HG02571 (cell line): ENCODE results near the gene ZNF519.
A peak's percentile ranks its signal among the peaks of the same experiment; 100 is the strongest.
"Not testable (repeated sequence)": the region's sequence is repeated elsewhere in the genome, so short reads cannot be mapped to it uniquely, and the experiment has no call there.

ENCODE experiments used
- ATAC-seq: cut with Tn5 transposase; IDR thresholded peaks from one replicate; pipeline ENCODE4 v1.9.1; 2021; ENCODE audit warnings: mild to moderate bottlenecking, moderate library complexity; ENCODE audit not compliant: unreplicated experiment

The ZNF519 gene

DNA sequence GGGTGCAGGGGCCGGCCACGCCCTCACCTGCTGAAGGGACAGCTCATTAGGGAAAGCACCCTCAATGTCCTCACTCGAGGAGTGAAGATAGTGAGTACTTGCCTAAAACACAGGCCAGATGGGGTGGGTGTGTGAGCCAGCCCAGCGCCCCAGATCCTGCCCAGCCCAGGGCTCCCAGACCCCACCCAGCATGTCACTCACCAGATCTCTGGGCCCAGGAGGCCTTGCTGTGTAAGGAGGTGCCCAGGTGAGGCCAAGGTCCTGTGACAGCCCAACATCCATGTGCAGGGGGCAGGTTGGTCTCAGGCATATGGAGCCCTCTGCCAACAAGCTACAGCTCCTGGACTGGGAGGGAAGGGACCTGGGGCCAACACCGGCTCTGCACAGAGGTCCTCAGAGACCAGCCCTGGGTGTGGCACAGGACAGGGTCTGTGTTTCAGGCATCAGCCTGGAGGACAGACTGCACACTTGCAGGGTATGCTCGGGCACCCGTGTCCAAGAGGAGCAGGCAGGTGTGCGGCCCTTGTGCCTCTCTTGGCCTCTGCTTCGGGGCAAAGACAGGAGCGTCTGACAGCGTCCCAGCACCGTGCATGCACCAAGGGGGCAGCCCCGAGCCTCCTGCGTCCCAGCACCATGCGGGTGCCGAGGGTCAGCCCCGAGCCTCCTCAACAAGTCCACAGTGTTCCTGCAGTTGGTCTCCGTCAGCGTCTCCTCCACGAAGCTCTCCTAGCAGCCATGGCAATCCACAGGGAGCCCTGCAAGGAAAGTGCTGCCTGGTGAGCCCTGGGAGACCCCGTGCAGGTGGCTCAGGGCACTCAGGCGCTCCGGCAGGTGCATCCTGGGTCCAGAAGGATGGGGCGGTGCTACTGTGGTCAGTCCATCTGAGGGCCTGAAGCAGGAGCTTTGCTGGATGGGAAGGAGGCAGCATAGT is 16.0 kb upstream of the ZNF519 start:
- not testable (repeated sequence) for ATAC-seq

DNA sequence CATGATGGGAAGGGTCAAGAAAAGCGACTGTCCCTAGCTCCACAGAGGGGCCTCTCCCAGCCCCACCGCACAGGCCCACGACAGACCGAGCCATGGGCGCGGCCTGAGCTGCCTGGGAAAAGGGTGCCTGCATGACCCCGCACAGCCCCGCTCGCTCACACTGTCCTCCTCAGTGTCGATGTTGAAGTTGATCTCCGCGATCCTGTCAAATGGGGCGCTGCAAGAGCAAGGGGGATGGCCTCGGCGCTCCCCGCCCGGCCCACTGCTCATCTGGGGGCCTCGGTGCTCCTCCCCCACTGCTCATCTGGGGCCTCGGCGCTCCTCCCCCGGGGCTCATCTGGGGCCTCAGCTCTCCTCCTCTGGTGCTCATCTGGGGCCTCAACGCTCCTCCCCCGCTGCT is 14.5 kb upstream of the ZNF519 start:
- ATAC-seq, result not testable (repeated sequence)

DNA sequence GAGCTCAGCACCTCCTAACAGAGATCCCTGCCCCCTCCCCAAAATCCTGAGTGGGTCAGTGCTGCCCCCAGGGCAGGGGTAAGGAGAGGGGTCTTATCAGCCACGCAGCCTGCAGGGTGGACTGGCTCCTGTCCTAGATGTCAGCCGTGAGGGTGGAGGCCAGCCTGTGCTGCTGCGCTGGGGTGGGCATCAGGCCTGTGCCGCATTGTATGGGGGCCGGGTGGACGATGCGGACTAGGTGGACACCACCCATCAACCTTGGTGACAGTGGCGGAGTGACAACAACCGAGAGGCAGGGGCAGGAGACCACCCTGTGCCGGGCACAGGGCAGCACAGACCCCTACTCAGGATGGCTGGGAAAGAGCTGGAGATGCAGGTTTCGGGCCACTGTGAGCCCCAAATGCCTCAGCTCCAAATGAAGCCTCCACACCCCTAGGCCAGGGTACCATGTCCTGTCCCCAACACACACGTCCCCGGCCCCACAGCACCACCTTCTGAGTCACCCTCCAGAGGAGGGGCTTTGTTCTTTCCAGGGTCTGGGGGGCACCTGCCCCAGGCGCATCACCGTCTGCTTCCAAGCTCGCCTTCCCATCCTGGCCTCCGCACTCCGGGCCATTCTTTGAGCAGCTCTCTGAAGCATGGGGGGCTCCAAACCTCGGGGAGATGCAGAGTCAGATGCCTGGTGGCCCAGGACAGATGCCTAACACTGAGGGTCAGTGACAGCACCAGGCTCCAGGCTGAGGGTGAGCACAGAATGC is 13.5 kb upstream of the ZNF519 start:
- not testable (repeated sequence) for ATAC-seq

DNA sequence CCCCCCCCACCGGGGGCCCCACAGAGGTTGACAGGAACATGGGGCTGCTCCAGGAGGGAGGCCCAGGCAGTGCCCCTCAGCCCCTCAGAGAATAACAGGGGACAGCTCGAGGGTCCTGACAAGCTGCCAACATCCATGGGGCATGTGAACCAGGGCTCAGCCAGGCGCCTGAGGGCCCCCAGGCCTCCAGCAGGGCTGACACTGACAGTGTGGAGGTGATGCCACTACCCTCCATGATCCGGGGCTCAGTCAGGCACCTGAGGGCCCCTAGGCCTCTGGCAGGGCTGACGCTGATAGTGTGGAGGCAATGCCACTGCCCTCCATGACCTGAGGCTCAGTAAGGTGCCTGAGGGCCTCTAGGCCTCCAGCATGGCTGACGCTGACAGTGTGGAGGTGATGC is 12.8 kb upstream of the ZNF519 start:
- ATAC-seq, result not testable (repeated sequence)

DNA sequence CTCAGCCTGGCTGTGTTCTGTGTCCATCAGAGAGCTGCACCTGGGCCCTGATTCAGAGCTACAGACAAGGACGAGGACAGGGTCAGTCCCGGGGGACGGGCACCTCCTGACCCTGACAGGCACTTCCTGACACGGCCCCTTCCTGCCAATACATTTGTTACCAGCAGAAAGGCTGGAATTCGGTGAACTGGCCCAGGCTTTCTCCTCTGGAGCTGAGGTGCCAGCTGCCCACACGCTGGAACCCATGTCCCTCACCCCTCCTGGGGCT is 12.3 kb upstream of the ZNF519 start:
- no peak for ATAC-seq

DNA sequence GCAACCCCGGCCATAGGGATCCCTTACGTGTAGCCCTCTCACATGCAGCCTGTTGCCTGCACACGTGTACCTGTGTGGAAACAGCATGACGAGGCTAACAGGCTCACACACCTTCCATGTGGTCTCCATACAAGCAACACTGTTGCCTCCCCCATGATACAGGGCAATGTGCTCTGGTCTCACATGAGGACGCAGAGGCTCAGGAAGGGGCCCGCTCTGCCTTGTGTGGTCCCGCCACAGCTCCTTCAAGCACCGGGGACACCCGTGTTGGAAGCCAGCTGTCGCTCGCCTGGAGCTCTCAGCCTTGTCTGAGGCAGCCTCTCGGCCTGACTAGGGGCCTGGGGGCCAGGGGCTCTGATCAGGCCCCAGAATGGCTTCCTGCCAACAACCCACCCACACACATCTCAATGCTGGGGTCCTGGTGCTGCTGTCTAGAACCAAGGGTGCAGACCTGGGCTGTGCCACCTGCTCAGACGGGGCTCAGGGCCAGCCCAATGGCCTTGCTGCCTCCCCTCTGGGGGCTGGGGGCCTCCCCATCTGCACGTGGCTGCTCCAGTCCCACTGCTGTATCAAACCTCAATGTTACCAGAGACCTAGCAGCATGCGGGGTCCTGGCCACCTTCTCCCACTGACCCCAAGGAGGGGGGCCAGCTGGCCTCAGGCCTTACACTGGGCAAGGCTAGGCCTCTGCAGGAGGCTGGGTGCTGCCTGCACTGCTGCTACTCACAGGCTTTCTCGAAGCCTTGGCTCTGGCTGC is 11.8 kb upstream of the ZNF519 start:
- not testable (repeated sequence) for ATAC-seq

DNA sequence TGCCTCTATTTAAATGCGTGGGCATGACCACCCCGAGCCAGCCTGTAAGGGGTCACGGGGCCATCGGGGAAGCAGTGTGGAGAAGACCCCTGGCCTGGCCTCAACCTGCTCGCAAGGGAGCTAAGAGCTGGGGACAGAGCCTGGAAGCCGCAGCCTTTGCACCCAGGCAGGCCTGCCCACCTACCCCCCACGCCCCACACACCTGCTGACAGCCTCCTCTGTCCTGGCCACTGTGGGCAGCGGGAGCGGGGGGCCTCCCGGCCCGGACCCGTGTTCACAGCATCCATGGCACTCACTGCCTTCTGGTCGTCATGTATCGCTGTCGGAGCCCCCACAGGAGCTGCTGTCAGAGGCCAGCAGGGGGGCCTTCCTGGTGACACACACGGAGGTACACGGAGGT is 11.2 kb upstream of the ZNF519 start:
- ATAC-seq, result not testable (repeated sequence)

DNA sequence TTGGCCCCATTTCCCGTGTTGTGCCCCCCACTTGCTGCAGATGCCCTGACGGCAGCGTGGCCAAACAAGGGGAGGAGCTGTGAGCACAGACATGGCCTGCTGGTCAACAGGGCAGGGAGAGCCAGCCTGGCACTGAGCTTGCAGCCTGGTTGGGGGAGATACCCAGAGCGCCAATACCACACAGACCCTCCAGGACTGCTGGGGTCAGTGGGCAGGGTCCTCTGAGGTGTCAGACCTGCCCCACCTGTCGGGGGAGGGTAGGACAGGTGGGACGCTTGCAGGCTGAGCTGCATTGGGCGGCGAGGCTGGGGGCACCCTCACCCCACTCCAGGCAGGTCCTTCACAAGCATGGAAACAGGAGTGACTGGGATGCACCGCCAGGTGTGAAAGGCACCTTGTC is 9.9 kb upstream of the ZNF519 start:
- not testable (repeated sequence) for ATAC-seq

DNA sequence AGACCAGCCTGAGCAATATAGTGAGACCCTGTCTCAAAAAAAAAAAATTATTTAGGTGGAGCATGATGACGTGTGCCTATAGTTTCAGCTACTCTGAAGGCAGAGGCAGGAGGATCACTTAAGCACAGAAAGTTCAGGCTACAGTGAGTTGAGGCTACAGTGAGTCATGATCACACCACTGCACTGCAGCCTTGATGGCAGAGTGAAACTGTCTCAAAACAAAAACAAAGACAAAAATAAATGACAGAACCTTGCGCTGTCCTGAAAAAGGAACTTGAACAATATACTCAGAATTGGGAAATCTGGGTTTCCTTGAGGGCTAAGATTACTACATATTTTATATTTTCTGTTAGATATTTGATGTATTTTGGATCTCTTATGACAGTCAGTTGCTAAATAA is 7.3 kb upstream of the ZNF519 start:
- ATAC-seq, result not testable (repeated sequence)

DNA sequence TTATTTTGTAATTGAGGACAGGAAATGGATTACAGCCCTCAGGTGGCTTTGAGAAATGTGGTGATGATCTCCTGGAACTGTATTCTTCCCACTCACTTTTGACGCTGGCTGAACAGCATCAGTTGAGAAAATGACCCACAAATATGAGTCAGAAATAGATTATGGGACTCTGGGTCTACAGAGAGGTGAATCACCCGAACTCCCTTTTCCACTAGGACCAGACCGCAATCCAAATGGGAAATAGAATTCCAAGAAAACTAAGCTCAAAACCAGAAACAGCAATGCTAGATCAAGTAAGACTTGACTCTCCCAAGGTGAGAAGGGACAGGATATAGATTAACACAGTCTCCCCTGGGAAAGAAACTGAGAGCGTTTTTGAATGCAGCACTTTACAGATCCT is 5.7 kb upstream of the ZNF519 start:
- not testable (repeated sequence) for ATAC-seq

DNA sequence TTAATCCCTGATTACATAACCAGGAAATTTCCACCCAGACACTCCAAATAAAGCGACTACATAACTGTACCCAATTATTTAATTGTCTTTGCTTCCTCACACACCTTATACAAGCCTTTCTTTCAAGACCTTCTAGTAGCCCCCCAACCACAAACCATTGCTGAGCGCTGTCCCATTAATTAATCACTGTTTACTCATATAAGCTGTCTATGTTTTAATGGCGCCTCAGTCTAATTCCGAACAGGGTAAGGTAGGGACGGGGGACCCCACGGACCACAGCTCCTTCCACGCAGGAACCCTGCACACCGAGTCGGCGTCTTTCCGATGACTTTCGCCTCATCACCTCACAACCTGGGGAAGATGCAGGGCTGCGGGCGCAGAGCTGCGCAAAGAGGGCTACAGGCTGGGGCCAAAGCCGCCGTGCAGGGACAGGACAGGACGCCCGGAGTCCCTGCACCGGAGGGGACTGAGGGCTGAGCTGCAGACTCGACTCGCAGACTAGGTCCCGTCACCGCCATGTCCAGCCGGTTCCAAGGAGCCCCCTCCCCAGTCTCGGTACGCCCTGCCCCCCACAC is 452 bp downstream of the ZNF519 start:
- peak; percentile 23 for ATAC-seq

DNA sequence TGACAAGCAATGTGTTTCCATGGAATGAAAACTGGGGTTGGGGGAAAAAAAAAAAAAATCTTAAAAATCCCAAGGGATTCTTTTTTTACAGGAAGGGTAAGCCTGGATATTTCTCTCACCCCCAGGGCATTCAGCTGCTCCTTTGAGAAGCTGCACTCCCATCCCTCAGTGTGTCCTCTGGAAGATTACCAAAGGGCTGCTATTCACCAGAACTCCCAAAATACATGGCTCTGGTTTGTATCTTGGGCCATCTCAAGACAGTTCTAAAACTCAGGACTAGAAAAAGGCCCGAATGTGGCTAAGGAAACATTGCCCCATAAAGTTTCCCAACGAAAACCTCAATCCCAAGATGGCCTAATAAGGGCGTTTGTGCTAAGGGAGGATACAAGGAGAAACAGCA is 1.4 kb downstream of the ZNF519 start:
- not testable (repeated sequence) for ATAC-seq

DNA sequence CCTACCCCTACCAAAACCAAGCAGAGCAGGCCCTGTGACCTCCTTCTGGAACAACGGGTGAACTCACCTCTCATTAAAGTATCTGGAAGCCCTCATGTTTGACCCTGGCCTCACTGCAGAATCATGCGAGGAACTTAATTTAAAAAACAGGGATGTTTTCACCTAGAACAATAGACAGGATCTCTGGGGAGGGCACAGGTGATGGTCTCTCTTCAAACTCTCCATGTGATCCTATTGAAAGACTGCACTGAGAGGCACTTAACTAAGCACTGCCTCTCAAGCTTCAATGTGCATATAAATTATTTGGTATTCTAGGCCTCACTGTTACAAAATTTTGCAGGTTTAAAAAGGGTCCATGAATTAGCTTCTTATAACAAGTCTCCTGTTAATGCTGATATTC is 7.5 kb downstream of the ZNF519 start:
- ATAC-seq, result no peak

DNA sequence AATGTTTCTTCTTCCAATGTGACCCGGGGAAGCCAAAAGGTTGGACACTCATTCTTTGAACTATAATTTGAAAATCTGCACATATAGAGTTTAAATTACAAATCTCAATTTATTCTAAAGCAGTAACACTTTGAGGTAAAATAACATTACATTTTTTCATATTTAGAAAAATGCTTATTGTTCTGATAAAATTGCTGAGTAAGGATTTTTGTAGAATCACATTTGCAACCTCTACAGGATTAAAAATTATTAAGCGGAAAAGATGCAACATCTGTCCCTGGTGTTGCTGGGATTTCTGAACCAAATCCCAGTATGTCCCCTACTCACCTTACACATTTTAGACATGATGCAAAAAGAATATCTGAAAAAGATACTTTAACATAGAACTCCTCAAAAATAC is 10.1 kb downstream of the ZNF519 start:
- ATAC-seq, result no peak

DNA sequence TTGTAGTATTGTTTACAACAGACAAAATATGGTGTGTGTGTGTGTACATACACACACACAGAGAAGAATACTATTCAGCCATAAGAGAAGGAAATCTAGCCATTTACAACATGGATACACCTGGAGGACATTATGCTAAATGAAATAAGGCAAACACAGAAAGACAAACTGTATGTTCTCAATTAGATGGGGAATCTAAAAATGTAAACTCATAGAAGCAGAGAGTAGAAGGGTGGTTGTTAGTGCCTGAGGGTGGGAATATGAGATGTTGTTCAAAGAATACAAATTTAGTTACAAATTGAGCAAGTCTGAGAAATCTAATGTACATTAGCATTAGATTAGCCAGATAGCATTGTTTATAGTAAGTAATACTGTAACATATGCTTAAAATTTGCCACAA is 11.3 kb downstream of the ZNF519 start:
- ATAC-seq, result no peak

DNA sequence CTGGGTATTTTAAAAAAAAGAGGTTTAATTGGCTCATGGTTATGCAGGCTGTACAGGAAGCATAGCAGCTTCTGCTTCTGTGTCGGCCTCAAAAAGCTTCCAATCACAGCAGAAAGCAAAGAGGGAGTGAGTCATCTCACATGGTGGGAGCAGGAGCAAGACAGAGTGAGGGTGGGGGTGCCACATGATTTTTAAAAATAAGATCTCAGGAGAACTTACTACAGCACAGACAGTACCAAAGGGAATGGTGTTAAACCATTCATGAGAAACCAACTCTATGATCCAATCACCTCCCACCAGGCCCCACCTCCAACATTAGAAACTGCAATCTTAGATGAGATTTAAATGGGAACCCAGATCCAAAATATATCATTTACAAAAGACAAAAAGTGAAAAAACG is 14.6 kb downstream of the ZNF519 start:
- no peak for ATAC-seq

DNA sequence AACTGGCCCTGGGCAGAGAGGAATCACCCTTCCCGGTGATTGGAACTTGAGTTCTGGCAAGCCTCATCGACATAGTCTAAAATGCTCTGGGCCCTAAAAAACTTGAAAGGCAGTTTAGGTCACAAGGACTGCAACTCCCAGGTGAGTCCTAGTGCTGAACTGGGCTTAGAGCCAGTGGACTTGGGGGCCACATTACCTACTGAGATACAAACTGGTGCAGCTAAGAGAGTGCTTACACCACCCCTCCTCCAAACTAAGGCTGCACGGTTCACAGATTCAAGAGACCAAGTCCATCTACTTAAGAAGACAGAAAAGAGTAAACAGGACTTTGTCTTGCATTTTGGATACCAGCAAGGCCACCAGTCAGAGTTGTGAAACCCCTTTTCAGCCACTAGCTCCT is 25.3 kb downstream of the ZNF519 start:
- no peak for ATAC-seq

DNA sequence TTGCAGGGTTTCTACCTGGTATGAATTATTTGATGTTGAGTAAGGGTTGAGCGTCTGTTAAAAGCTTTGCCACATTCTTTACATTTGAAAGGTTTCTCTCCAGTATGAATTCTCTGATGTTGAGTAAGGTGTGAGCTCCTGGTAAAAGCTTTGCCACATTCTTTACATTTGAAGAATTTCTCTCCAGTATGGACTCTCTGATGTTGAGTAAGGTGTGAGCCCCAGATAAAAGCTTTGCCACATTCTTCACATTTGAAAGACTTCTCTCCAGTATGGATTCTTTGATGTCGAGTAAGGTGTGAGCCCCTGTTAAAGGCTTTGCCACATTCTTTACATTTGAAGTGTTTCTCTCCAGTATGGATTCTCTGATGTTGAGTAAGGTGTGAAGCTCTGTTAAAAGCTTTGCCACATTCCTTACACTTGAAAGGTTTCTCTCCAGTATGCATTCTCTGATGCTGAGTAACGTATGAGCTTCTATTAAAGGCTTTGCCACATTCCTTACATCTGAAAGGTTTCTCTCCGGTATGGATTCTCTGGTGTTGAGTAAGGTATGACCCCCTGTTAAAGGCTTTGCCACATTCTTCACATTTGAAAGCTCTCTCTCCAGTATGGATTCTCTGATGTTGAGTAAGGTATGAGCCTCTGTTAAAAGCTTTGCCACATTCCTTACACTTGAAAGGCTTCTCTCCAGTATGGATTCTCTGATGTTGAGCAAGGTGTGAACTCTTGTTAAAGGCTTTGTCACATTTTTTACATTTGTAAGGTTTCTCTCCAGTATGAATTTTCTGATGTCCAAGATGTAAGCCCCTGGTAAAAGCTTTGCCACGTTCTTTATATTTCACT is 27.1 kb downstream of the ZNF519 start:
- ATAC-seq, result no peak

DNA sequence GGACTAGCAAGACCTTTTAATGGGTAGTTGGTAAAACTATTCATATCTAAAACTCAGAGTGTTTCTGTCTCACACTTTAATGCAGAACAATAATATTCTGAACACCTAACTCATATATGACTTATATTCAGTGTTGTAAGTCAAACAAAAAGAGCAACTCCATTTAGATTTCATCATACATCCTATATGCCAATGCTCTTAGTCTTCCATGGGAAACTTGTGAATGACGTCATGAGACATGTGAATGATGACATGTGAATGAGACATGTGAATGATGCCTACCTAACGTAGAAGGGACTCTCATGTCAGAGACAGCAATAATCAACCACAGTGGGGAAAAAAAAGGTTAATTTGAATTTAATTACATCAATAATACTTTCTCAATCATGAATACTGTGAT is 28.0 kb downstream of the ZNF519 start:
- ATAC-seq, result no peak
